ENCODE data around the gene FADD. TPM values are rescaled to one million over a fixed set of nuclear protein-coding genes. Genes with fewer than 3 reads are reported as not detected.

The FADD gene
- total and polyA plus RNA-seq, 8 donors: 4.0 to 20.4 (median 16.5) TPM

DNA sequence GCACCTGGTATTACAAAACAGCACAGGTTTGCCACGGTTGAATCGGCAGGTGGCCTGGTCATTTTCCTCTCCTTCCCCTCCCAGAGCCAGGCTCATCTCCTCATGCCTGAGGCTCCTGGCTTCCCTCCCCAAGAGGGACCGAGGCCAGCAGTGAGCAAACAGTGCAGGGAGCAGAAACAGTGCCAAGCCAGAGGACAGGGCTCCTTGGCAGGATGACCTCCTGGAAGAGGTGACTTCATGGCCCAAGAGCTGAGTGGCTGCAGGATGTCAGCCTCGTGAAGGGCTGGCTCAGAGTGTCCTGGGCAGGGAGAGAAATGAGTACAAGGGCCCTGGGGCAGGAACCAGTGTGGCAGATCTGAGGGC, 44.6 kb downstream of the FADD start:
- peak in 1 of 2 donors; percentile 44 for DNase-seq
- intact Hi-C loops (cut with DNase I; ENCODE audit: low total_unique reads): no loop called here
- TF ChIP-seq POLR2A (IDR thresholded peaks at IDR 0.05): no peak
- TF ChIP-seq POLR2AphosphoS5 (IDR thresholded peaks at IDR 0.05): no peak
- no peak for TF ChIP-seq EP300 (IDR thresholded peaks at IDR 0.05)
- no peak for TF ChIP-seq CTCF (IDR thresholded peaks at IDR 0.05)

GRCh38 chr11:70250876-70251658, 48.0 kb downstream of the FADD start:
- WGBS, 5 donors: 68 to 74% (median 70%) methylated on average over 12 to 15 of the region's 16 CpGs
- TF ChIP-seq EP300 (IDR thresholded peaks at IDR 0.05): no peak
- no peak for TF ChIP-seq CTCF (IDR thresholded peaks at IDR 0.05)
- TF ChIP-seq POLR2A (IDR thresholded peaks at IDR 0.05): no peak
- no peak for TF ChIP-seq POLR2AphosphoS5 (IDR thresholded peaks at IDR 0.05)

More for the DNA sequence above, 44.6 kb downstream of the FADD start:
- Histone ChIP-seq H3K4me1 (no peaks in the 10 kb centered on the region), H3K27me3 (peaks cover 0 to 6% (median 0%) of the 10 kb centered on the region in 3 donors), H3K27ac (no peak overlapping the region), H3K9me3 (no peaks in the 10 kb centered on the region), H3K36me3 (no peaks in the 10 kb centered on the region), H3K4me3 (no peak overlapping the region)
- 44 to 53% (median 49%) methylated on average over 4 of the region's 4 CpGs for WGBS, 5 donors

DNA sequence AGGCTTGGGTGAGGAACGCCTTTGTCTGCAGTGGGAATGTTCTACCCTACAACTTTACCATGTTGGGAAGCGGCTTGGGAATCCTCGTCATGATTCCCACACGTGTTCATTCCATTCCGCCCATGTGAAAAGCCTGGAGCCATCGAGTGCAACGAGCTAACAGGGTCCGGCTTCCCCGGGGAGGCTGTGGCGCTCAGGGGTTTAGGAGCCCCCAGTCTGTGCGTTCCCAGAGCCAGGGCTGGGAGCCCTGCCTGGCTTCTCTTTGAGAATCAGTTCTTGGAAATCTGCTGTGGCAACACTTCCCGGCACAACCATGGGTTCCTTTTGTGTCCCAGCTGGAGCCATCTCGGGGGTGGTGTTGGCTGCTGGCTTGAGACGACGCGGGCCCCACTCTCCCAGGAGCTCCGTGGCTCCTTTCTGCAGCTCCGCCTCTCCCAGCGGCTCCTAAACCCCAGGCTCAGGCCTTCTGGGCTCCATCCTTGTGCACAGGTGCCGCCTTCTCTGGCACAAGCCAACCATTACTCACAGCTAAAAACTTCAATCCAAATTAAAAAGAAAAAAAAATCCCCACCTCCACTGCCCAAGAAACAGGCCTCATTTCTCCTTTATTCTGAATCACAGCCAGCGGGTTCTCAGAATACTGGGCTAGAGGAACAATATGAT, 48.7 kb downstream of the FADD start:
- 76 to 88% (median 80%) methylated on average over 12 to 21 of the region's 21 CpGs for WGBS, 5 donors
- no peaks in the 10 kb centered on the region for H3K36me3 ChIP-seq
- H3K4me3 ChIP-seq: no peak overlapping the region
- no peak for DNase-seq
- H3K4me1 ChIP-seq: no peaks in the 10 kb centered on the region
- TF ChIP-seq CTCF (IDR thresholded peaks at IDR 0.05) (no peak), EP300 (IDR thresholded peaks at IDR 0.05) (no peak), POLR2AphosphoS5 (IDR thresholded peaks at IDR 0.05) (no peak), POLR2A (IDR thresholded peaks at IDR 0.05) (no peak)
- peaks cover 0 to 7% (median 0%) of the 10 kb centered on the region in 3 donors for H3K27me3 ChIP-seq
- H3K9me3 ChIP-seq: no peaks in the 10 kb centered on the region
- intact Hi-C loops (cut with DNase I; ENCODE audit: low total_unique reads): no loop called here
- H3K27ac ChIP-seq: no peak overlapping the region

More at GRCh38 chr11:70250876-70251658, 48.0 kb downstream of the FADD start:
- Histone ChIP-seq H3K27me3 (peaks cover 0 to 7% (median 0%) of the 10 kb centered on the region in 3 donors), H3K36me3 (no peaks in the 10 kb centered on the region), H3K4me1 (no peaks in the 10 kb centered on the region), H3K9me3 (no peaks in the 10 kb centered on the region), H3K4me3 (no peak overlapping the region), H3K27ac (no peak overlapping the region)
- intact Hi-C loops (cut with DNase I; ENCODE audit: low total_unique reads): no loop called here
- no peak for DNase-seq

GRCh38 chr11:70252844-70253243, 49.7 kb downstream of the FADD start:
- Histone ChIP-seq H3K27ac (no peak overlapping the region), H3K27me3 (peaks cover 0 to 7% (median 0%) of the 10 kb centered on the region in 3 donors), H3K4me3 (no peak overlapping the region), H3K9me3 (no peaks in the 10 kb centered on the region), H3K36me3 (no peaks in the 10 kb centered on the region), H3K4me1 (no peaks in the 10 kb centered on the region)
- WGBS, 5 donors: 87 to 94% (median 90%) methylated on average over 9 to 12 of the region's 12 CpGs
- no peak for DNase-seq
- intact Hi-C loops (cut with DNase I; ENCODE audit: low total_unique reads): no loop called here
- TF ChIP-seq EP300 (IDR thresholded peaks at IDR 0.05): no peak
- TF ChIP-seq POLR2A (IDR thresholded peaks at IDR 0.05): no peak
- no peak for TF ChIP-seq POLR2AphosphoS5 (IDR thresholded peaks at IDR 0.05)
- TF ChIP-seq CTCF (IDR thresholded peaks at IDR 0.05): no peak
